K562 (cell line): Measurements from ENCODE around the gene SPAG9. TPM values are rescaled to one million over a fixed set of nuclear protein-coding genes. Genes with fewer than 3 reads are reported as not detected.

Source experiments
- CXXC5 ChIP-seq: fragments of 250-450 bp; sonication (Bioruptor Pico); IDR thresholded peaks from 2 replicates; pipeline ENCODE4 v1.8.0; 2022; ENCODE audit warnings: inconsistent platforms, mild to moderate bottlenecking, moderate library complexity
- LCOR ChIP-seq: sonication (generic); formaldehyde crosslinking; IDR thresholded peaks from 2 replicates; pipeline ENCODE4 v1.8.0; 2022; ENCODE audit warnings: mild to moderate bottlenecking, missing genetic modification reagents
- MYNN ChIP-seq, 2 experiments: sonication (generic); formaldehyde crosslinking in 1 of 2; IDR thresholded peaks; 2 replicates each; pipeline versions ENCODE4 v1.5.0 to v1.6.1; 2016 to 2020; ENCODE audit warnings: antibody characterized with exemption in 1 of 2, missing genetic modification reagents in 1 of 2
- NBN ChIP-seq: fragments of 450-650 bp; IDR thresholded peaks from 2 replicates; pipeline ENCODE4 v1.6.1; 2016; ENCODE audit warnings: low read depth, mild to moderate bottlenecking
- POLR2A ChIP-seq: fragments of 450-650 bp; conservative IDR thresholded peaks from 2 replicates; pipeline ENCODE4 v1.6.1; 2016
- POLR2AphosphoS2 ChIP-seq: IDR thresholded peaks from 2 replicates; pipeline ENCODE4 v1.6.1; 2012; ENCODE audit warnings: low read length, improper control_type of control experiment
- POU5F1 ChIP-seq: fragments of 150-350 bp; IDR thresholded peaks from 2 replicates; pipeline ENCODE4 v1.6.1; 2014; ENCODE audit warnings: borderline replicate concordance, low read length, low read depth, mild to moderate bottlenecking; ENCODE audit not compliant: partially characterized antibody
- RBFOX2 ChIP-seq: fragments of 200-400 bp; formaldehyde crosslinking; IDR thresholded peaks from 2 replicates; pipeline ENCODE4 v1.6.1; 2017; ENCODE audit warnings: low read depth, mild to moderate bottlenecking, low read length, moderate library complexity
- TRIM24 ChIP-seq, 2 experiments: fragments of 450-650 bp; IDR thresholded peaks; 2 replicates each; pipeline ENCODE4 v1.6.1; 2016
- ZBTB1 ChIP-seq: sonication (generic); formaldehyde crosslinking; IDR thresholded peaks from 2 replicates; pipeline ENCODE4 v1.8.1; 2023; ENCODE audit warnings: missing genetic modification reagents, low read depth, mild to moderate bottlenecking, borderline replicate concordance
- ZBTB43 ChIP-seq: sonication (generic); formaldehyde crosslinking; IDR thresholded peaks from 2 replicates; pipeline ENCODE4 v1.8.0; 2023; ENCODE audit warnings: mild to moderate bottlenecking, missing genetic modification reagents
- polyA plus RNA-seq, 8 experiments: library from polyadenylated mRNA; depleted of rRNA in 4 of 8; stranded (reverse) in 5 of 8; unstranded in 3 of 8; fragments of >200 nt; fragmentation: Nextera tagmentation in 2 of 8; fragmentation: Illumina TruSeq in 1 of 8; extraction: Ambion mirVana in 2 of 8; extraction: Trizol in 1 of 8; gene quantifications; 2 replicates each; pipeline versions ENCODE4 v1.2.1 to v1.2.3, GENCODE V29; 2011 to 2014; ENCODE audit warnings: inconsistent platforms in 1 of 8, missing spikeins in 1 of 8
- total RNA-seq, 7 experiments: library from RNA; depleted of rRNA in 6 of 7; stranded (reverse); fragments of >200 nt in 6 of 7; fragmentation: Illumina TruSeq in 2 of 7; extraction: Trizol in 2 of 7; gene quantifications; 2 replicates each; pipeline versions ENCODE4 v1.2.1 to v1.2.3, GENCODE V29; 2011 to 2021; ENCODE audit warnings: low replicate concordance in 1 of 7

Gene SPAG9
- total and polyA plus RNA-seq, 9 of the 15 experiments (the other 6 are each of a cell fraction or from before 2014, with no cell fraction given) = 12.2 to 99.2 (median 58.2) TPM

GRCh38 chr17:51164911-51165679 lies 44.4 kb upstream of the SPAG9 start (continued):
- no peak for TF ChIP-seq MYNN (IDR thresholded peaks at IDR 0.05)
- no peak for TF ChIP-seq MYNN (CRISPR knock-in tag; IDR thresholded peaks at IDR 0.05)
- TF ChIP-seq RBFOX2 = no peak
- peak; percentile 5; the same call in 1 of the 2 replicates for TF ChIP-seq POLR2AphosphoS2
- TF ChIP-seq NBN = no peak
- TF ChIP-seq TRIM24 (IDR thresholded peaks at IDR 0.05) = no peak
- no peak for TF ChIP-seq ZBTB43 (CRISPR knock-in tag)
- no peak for TF ChIP-seq CXXC5 (CRISPR knock-in tag)
- no peak for TF ChIP-seq ZBTB1 (CRISPR knock-in tag)
- TF ChIP-seq POLR2A = peak; percentile 27; the same call in 1 of the 2 replicates
- no peak for TF ChIP-seq LCOR (CRISPR knock-in tag)
- TF ChIP-seq POU5F1 = no peak
